ENCODE data around the gene GET3.
A peak's percentile ranks its signal among the peaks of the same experiment; 100 is the strongest.
"Not testable (repeated sequence)": the region's sequence is repeated elsewhere in the genome, so short reads cannot be mapped to it uniquely, and the experiment has no call there.

GET3 gene

GRCh38 chr19:12793290-12794195 lies 56.2 kb downstream of the GET3 start:
- peak; percentile 93 for DNase-seq

GRCh38 chr19:12794196-12794941 lies 57.1 kb downstream of the GET3 start:
- DNase-seq = no peak

GRCh38 chr19:12794971-12795381 lies 57.7 kb downstream of the GET3 start:
- no peak for DNase-seq

- DNase-seq = peak; percentile 80
These were observed 59.1 kb downstream of the GET3 start for GRCh38 chr19:12796146-12797071.

- no peak for DNase-seq
These were observed 59.9 kb downstream of the GET3 start for GRCh38 chr19:12797141-12797587.

GRCh38 chr19:12797607-12798006 lies 60.3 kb downstream of the GET3 start:
- DNase-seq = not testable (repeated sequence)

All from fibroblast of upper back skin (primary cell).